MCF 10A (cell line): ENCODE results near the gene HNF4A. TPM values are rescaled to one million over a fixed set of nuclear protein-coding genes. Genes with fewer than 3 reads are reported as not detected.

Experiments used
- BruUV-seq: library from RNA; stranded (reverse); fragments of 400-500 nt; replicated peaks from 2 replicates; lab custom pipeline; 2021; lab: Mats Ljungman, UMichigan
- CTCF ChIA-PET: fragments of 300-600 bp; sonication (Branson Sonifier 250); formaldehyde crosslinking; extraction: SDS; loops from one replicate; lab custom pipeline; 2021; ENCODE audit warnings: antibody characterized with exemption, inconsistent platforms; lab: Yijun Ruan, JAX
- POLR2A ChIA-PET: fragments of 300-600, 350-650 bp; sonication (Branson Sonifier 250); formaldehyde crosslinking; extraction: SDS; loops from one replicate; lab custom pipeline; 2020; ENCODE audit warnings: antibody characterized with exemption, inconsistent platforms; lab: Yijun Ruan, JAX
- DNase-seq: peaks from one replicate; pipeline ENCODE4 v3.0.0-alpha.2; 2018; ENCODE audit not compliant: unreplicated experiment
- H3K27ac Mint-ChIP-seq: one replicate; pipeline ENCODE4 v1.8.0; 2022; ENCODE audit warnings: mild to moderate bottlenecking, low read depth, mixed read lengths; ENCODE audit not compliant: unreplicated experiment
- H3K27me3 Mint-ChIP-seq: one replicate; pipeline ENCODE4 v1.8.0; 2022; ENCODE audit warnings: mixed read lengths; ENCODE audit not compliant: insufficient read depth, unreplicated experiment
- H3K36me3 Mint-ChIP-seq: one replicate; pipeline ENCODE4 v1.8.0; 2022; ENCODE audit warnings: mild to moderate bottlenecking, moderate library complexity, mixed read lengths; ENCODE audit not compliant: insufficient read depth, unreplicated experiment
- H3K4me1 Mint-ChIP-seq: one replicate; pipeline ENCODE4 v1.8.0; 2022; ENCODE audit warnings: mixed read lengths; ENCODE audit not compliant: insufficient read depth, unreplicated experiment
- H3K4me3 Mint-ChIP-seq: one replicate; pipeline ENCODE4 v1.8.0; 2022; ENCODE audit warnings: mild to moderate bottlenecking, moderate library complexity, mixed read lengths; ENCODE audit not compliant: unreplicated experiment
- H3K9me3 Mint-ChIP-seq: one replicate; pipeline ENCODE4 v1.8.0; 2022; ENCODE audit warnings: mixed read lengths; ENCODE audit not compliant: unreplicated experiment
- intact Hi-C: fragments of 100-400 bp; cut with micrococcal nuclease; formaldehyde crosslinking; loops from 2 replicates; pipeline ENCODE4 v1.14.1; 2022
- total RNA-seq: library from RNA; stranded (reverse); gene quantifications from 2 replicates; pipeline ENCODE4 v1.2.3, GENCODE V29; 2022
- TF ChIP-seq, protein P1 (sequence below): fragments of 200-600 bp; IDR thresholded peaks from one replicate; pipeline ENCODE4 v1.8.0; 2022; ENCODE audit warnings: antibody characterized with exemption, mild to moderate bottlenecking; ENCODE audit not compliant: unreplicated experiment

Gene HNF4A
- total RNA-seq, 1 experiment from 2014 or later, result not detected

DNA sequence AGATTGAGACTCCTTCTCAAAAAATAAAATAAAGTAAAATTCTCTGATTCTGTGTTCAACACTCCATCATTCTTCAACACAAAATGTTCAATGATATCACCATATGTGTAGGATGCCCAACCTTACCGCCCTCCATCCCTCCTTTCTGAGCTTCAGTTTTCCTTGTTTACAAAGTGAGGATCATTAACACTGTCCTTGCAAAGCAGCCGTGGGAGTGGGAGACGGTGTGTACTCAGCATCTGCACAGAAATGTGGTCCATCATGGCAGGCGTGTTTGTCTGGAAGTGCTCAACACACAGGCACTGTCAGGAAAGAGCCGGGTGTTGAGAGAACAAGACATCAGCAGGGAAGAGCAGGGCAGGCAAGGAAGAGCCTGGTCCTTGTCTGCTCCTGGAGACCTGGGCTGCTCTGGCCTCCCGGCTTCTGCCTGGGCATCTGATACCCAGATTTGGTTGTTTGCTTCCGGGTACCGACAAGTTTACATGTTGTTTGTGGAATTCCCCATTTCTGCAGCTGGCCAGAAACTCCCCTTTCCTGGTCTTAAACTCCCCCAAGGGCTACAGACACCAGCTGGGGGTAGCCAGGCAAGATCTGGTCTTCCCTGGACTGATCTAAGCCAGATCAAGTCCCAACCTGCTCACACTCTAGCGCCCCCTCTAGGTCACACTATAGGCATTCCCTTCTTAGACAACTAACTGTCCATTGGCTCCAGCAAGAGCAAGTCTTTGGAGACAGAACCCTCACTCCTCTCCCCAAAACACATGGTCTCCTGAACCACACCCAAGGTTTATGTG, 93.5 kb downstream of the HNF4A start:
- peaks cover 13% of the 10 kb centered on the region for H3K4me1 Mint-ChIP-seq
- TF ChIP-seq, protein P1, sequence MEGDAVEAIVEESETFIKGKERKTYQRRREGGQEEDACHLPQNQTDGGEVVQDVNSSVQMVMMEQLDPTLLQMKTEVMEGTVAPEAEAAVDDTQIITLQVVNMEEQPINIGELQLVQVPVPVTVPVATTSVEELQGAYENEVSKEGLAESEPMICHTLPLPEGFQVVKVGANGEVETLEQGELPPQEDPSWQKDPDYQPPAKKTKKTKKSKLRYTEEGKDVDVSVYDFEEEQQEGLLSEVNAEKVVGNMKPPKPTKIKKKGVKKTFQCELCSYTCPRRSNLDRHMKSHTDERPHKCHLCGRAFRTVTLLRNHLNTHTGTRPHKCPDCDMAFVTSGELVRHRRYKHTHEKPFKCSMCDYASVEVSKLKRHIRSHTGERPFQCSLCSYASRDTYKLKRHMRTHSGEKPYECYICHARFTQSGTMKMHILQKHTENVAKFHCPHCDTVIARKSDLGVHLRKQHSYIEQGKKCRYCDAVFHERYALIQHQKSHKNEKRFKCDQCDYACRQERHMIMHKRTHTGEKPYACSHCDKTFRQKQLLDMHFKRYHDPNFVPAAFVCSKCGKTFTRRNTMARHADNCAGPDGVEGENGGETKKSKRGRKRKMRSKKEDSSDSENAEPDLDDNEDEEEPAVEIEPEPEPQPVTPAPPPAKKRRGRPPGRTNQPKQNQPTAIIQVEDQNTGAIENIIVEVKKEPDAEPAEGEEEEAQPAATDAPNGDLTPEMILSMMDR, result peak; percentile 24
- ChIA-PET POLR2A (interaction anchor here (0.6 kb wide), 1 partner anchor 243 kb away, joined by 3 read pairs; no protein-coding TSS in a partner anchor), CTCF (interaction anchor here (0.6 to 1.8 kb wide), 8 partner anchors 10 to 232 kb away, joined by 3 to 10 read pairs (median 4); no protein-coding TSS in a partner anchor)
- H3K36me3 Mint-ChIP-seq, result no peaks in the 10 kb centered on the region
- DNase-seq, result peak; percentile 36
- BruUV-seq, result no TSS peak
- H3K27ac Mint-ChIP-seq, result no peak overlapping the region
- intact Hi-C loops, result no loop called here
- H3K9me3 Mint-ChIP-seq, result no peaks in the 10 kb centered on the region
- no peak overlapping the region for H3K4me3 Mint-ChIP-seq
- H3K27me3 Mint-ChIP-seq, result no peaks in the 10 kb centered on the region

DNA sequence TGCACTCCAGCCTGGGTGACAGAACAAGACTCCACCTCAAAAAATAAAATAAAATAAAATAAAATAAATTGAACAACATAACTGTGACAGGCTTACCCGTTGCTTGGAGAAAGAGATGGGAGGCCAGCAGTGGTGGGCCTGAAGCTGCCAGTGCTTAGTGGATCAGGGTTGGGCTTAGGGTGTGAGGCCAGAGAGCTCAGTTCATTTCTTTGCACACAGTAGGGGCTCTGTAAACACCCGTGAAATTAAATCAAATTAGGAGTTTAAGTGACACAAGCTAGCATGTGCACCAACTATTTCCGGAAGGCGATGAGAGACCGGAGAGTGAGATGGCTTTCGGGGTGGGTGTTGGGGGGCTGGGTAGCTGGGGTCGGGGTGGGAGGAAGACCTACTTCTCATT, 94.4 kb downstream of the HNF4A start:
- H3K27me3 Mint-ChIP-seq, result no peaks in the 10 kb centered on the region
- no TSS peak for BruUV-seq
- no peak for DNase-seq
- peaks cover 13% of the 10 kb centered on the region for H3K4me1 Mint-ChIP-seq
- TF ChIP-seq, protein P1, result no peak
- no peaks in the 10 kb centered on the region for H3K9me3 Mint-ChIP-seq
- no peaks in the 10 kb centered on the region for H3K36me3 Mint-ChIP-seq
- ChIA-PET CTCF (interaction anchor here (0.6 to 1.8 kb wide), 9 partner anchors 9 to 236 kb away, joined by 3 to 10 read pairs (median 5); no protein-coding TSS in a partner anchor), POLR2A (interaction anchor here (0.9 to 1.3 kb wide), 2 partner anchors 16 to 27 kb away, joined by 3 read pairs; no protein-coding TSS in a partner anchor)
- no peak overlapping the region for H3K4me3 Mint-ChIP-seq
- no peak overlapping the region for H3K27ac Mint-ChIP-seq
- intact Hi-C loops, result no loop called here

DNA sequence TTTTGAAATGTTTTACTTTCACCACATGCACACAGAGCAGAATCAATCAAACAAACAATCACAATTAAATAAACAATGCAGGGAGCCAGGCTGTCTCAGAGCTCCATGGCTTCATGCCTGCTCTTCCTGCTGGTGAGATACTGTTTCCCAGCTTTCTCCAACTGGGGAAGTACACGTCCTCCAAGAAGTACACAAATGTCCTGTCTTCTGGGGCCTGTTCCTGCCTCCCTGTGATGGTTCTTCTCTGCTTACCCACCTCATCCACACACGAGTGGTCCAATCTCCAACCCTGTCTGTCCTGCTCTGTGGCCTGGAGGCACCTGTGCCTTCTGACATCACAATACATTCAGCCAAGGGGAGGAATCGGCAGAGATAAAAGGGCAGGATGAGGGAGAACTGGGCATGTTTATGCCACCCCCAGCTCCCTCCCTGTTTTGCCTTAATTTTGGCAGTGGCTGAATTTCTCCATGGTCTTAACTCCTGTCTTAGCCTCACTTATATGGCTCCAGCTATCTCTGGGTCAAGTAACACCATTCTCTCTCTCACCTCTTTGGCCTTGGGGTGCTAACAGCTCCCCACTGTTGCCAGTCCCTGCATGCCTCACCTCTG, 94.9 kb downstream of the HNF4A start:
- TF ChIP-seq, protein P1, result no peak
- ChIA-PET CTCF (interaction anchor here (0.6 to 1.8 kb wide), 10 partner anchors 9 to 236 kb away, joined by 3 to 10 read pairs (median 4); no protein-coding TSS in a partner anchor), POLR2A (interaction anchor here (0.9 to 1.3 kb wide), 2 partner anchors 17 to 26 kb away, joined by 3 read pairs; no protein-coding TSS in a partner anchor)
- Mint-ChIP-seq H3K4me1 (peaks cover 13% of the 10 kb centered on the region), H3K27me3 (no peaks in the 10 kb centered on the region), H3K36me3 (no peaks in the 10 kb centered on the region), H3K27ac (no peak overlapping the region), H3K9me3 (no peaks in the 10 kb centered on the region), H3K4me3 (no peak overlapping the region)
- intact Hi-C loops, result no loop called here
- DNase-seq, result no peak
- no TSS peak for BruUV-seq
